Urothelium cell line (cell line): Measurements from ENCODE around the gene PIM3.

Experiments
- DNase-seq: peaks from one replicate; pipeline ENCODE4 v3.0.0; 2011; ENCODE audit warnings: low spot score, mixed read lengths
- FAIRE-seq: peaks from 2 replicates; lab custom pipeline; 2011; peaks lifted over from hg19 to GRCh38; lab: Jason Lieb, UNC

Gene PIM3

GRCh38 chr22:49927483-49928184 lies 32.9 kb upstream of the PIM3 start:
- DNase-seq: no peak

DNA sequence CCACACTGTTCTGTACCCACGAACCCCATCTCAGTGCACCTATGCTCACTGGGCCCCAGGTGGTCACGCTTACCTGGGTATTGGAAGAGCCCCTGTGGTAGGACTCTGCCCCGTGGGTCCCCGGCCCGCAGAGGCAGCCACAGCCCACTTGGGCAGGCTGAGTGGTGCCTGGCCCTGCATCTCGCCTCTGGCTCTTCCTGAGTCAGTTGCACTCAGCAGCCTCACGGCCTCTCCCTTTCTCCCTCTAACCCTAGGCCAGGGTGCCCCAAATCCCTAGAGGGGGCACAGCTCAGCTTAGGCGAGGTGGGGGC lies 32.4 kb upstream of the PIM3 start:
- DNase-seq (no peak), FAIRE-seq (no peak)

More at GRCh38 chr22:49927483-49928184, 32.9 kb upstream of the PIM3 start:
- no peak for FAIRE-seq

GRCh38 chr22:49928555-49929210 lies 31.9 kb upstream of the PIM3 start:
- DNase-seq: no peak
- FAIRE-seq: no peak

GRCh38 chr22:49929211-49929979 lies 31.2 kb upstream of the PIM3 start:
- FAIRE-seq (no peak), DNase-seq (peak; percentile 88)

- no peak for DNase-seq
- peak; percentile 68 for FAIRE-seq
Measured at GRCh38 chr22:49929994-49930575, 30.5 kb upstream of the PIM3 start.

DNA sequence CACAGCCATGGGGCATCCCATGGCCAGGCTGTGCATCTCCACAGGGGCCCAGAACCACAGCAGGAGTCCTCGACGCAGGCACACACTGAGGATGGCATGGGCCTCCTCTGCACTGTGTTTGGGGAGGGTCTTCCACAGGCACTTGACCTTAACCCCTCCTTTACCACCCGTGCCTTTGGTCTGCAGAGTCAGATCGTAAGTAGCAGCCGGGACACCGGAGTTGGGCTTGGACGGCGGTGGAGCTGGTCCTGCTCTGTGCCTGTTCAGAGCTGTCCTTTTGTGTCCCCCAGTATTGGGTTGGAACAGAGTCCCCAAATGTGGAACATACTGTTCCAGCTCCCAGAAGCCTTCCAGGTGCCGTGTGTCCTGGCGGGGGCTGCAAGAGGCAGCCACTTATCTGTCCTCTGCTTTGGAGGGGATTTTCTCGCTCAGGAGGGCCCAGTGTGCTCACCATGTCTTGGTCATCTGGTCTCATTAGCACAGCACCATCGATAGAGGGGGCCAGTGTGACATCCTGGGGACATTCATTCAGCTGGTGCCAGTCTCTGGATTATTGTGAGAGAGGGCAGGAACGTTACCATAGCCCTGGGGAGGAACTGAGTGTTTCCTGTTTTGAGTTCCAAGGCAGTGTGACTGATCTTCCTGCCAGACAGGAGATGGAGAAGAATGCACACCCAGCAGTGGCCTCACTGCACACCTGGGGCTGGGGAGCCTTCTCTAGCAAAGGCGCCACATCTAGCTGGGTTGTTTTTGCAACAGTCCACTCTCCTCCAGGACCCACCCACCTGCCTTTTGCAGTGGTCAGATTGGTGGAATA lies 29.8 kb upstream of the PIM3 start:
- FAIRE-seq: peak; percentile 74
- peak; percentile 60 for DNase-seq

GRCh38 chr22:49933236-49934159 lies 27.1 kb upstream of the PIM3 start:
- FAIRE-seq (peak; percentile 30), DNase-seq (no peak)

DNA sequence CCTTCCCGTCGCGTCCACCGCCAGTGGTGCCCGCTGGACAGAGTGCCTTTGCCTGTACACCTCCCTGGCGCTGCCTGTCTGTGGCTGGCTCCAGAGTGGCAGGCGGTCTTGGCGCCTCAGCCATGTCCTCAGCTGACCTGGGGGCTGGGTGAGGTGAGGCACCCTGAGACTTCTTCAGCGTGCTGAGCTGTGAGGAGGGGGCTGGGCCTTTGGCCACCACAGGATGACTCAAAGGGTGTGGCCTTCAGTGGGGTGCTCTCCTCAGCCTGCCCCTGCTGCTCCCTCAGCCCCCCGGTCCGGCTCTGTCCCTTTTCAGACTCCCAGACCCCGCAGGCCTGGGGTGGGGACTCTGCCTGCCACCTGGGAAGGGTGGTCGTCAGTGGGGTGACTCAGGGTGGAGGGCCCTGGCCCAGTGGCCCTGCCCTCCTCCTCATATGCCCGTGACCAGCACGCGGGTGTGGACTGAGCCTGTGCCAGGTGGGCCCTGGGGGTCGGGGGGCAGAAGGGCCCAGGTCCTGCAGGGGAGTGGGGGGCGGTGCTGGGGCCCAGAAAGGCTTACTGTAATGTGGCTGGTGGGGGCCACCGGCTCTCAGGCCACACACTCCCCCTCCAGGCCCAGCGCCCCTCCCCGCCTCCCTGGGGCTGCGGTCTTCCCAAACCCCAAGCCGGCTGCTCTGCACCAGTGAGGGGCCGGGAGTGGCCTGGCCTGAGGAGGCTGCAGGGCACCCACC lies 26.2 kb upstream of the PIM3 start:
- FAIRE-seq (peak; percentile 73), DNase-seq (peak; percentile 58)

- FAIRE-seq (no peak), DNase-seq (peak; percentile 78)
Measured at GRCh38 chr22:49934891-49935557, 25.5 kb upstream of the PIM3 start.

DNA sequence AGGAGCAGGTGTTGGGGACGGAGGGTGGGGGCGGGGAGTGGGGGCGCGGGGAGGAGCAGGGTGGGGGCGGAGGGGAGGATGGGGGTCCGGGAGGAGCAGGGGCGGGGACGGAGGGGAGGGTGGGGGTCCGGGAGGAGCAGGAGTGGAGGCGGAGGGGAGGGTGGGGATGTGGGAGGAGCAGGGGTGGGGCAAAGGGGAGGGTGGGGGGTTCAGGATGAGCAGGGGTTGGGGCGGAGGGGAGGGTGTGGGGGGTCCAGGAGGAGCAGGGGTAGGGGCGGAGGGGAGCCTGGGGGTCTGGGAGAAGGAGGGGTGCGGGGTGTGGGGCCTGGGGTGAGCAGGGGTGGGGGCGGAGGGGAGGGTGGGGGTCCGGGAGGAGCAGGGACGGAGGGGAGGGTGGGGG lies 25.0 kb upstream of the PIM3 start:
- FAIRE-seq: no peak

GRCh38 chr22:49936018-49936972 lies 24.3 kb upstream of the PIM3 start:
- FAIRE-seq (peak; percentile 72), DNase-seq (peak; percentile 86)

More for the DNA sequence above, 25.0 kb upstream of the PIM3 start:
- peak; percentile 48 for DNase-seq

- DNase-seq (no peak), FAIRE-seq (peak; percentile 30)
Measured at GRCh38 chr22:49936973-49937757, 23.4 kb upstream of the PIM3 start.

DNA sequence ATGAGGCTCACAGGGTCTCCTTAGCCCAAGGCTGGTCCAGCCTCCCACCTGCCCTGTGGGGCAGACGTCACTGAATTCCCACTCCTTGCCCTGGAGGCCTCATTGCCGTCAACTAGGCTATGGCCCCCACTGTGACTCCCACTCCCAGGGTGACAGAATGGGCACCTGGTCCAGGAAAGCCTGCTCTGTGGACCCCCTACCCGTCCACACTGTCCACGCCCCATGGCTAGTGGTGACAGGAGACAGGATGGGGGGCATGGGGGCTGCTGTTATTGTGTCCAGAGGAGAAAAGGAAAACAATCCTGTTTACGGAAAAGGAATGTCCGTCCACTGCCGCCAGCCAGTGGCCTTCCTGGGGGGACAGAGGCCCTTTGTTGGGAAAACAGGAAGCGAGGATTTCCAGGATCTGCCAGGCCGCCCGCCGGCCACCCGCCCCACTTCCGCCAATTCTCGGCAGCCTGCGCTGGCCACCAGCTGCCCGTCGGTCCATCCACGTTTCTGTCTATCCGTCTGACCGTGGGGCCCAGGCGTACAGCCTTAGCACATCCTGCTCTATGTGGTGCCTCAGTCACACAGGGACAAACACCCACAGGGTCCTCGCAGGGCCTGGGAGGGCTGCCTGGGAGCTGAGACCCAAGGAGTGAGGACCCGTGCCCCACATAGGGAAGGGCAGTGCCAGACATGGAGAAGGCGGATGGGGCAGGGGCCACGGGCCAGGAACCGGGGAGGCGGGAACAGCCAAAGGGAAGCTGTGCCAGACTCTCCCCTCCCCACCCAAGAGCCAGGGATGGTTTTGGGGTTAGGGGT lies 22.6 kb upstream of the PIM3 start:
- no peak for FAIRE-seq
- DNase-seq: no peak

DNA sequence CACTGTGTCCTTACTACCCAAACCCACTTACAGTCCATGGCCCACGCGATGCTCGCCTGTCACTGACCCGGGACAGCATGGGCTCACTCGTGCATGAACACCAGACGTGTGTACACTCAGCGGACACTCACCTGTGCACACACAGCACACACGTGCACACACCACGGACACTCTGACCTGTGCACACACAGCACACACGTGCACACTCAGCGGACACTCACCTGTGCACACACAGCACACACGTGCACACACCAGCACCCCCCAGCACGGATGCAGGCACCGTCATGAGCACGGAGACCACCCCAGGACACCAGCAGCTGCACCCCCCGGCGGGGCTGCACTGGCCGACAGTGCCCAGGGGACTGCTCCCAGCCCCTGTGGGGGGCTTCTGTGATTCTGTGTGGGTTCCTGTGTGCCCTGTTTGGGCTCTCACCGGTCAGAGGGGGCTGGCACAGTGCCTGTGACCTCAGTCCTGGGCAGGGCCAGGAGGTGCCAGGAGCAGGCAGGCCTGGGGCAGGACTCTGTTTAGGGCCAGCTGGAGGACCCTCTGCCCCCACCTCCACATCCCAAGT lies 21.9 kb upstream of the PIM3 start:
- FAIRE-seq: peak; percentile 90
- no peak for DNase-seq
